SK-N-MC (cell line): ENCODE data around the gene PPARG.
A peak's percentile ranks its signal among the peaks of the same experiment; 100 is the strongest.

Source experiments
- DNase-seq: peaks from one replicate; pipeline ENCODE4 v3.0.0-alpha.2; 2011; ENCODE audit warnings: low read depth, low spot score
- H3K27ac ChIP-seq: fragments of 200-600 bp; sonication (generic); 2 replicates; pipeline ENCODE4 v1.5.1; 2016; ENCODE audit warnings: mixed run types
- H3K36me3 ChIP-seq: fragments of 200-600 bp; sonication (generic); 2 replicates; pipeline ENCODE4 v1.6.1; 2017; ENCODE audit warnings: antibody characterized with exemption, low read length, mixed read lengths; ENCODE audit not compliant: insufficient read depth
- H3K4me3 ChIP-seq: fragments of 200-600 bp; sonication (generic); 2 replicates; pipeline ENCODE4 v1.5.1; 2016
- H3K9ac ChIP-seq: fragments of 200-600 bp; sonication (generic); 2 replicates; pipeline ENCODE4 v1.8.0; 2017; ENCODE audit warnings: mixed run types, mixed read lengths; ENCODE audit not compliant: insufficient read length
- H3K9me3 ChIP-seq: fragments of 200-600 bp; sonication (generic); 2 replicates; pipeline ENCODE4 v1.6.1; 2017; ENCODE audit warnings: low read depth, mild to moderate bottlenecking, antibody characterized with exemption, low read length, moderate library complexity, mixed read lengths
- EZH2 ChIP-seq: fragments of 200-600 bp; sonication (generic); IDR thresholded peaks from one replicate; pipeline ENCODE4 v1.6.1; 2017; ENCODE audit warnings: antibody characterized with exemption
- FOXP2 ChIP-seq: optimal IDR thresholded peaks from 2 replicates; pipeline ENCODE3; 2011; ENCODE audit warnings: mild to moderate bottlenecking, moderate library complexity; ENCODE audit not compliant: insufficient read depth; ENCODE audit errors: extremely low read length, control extremely low read depth
- POLR2AphosphoS5 ChIP-seq: IDR thresholded peaks from 2 replicates; pipeline ENCODE4 v1.6.1; 2012; ENCODE audit warnings: mild to moderate bottlenecking, low read depth, low read length, borderline replicate concordance

The PPARG gene

GRCh38 chr3:12288182-12289129 is at the start of gene PPARG:
TSS of gene PPARG (plus strand) at chr3:12289070. CDS start at chr3:12379712, 90,642 bp downstream.
- no peak for TF ChIP-seq EZH2
- TF ChIP-seq POLR2AphosphoS5: no peak
- no peak for TF ChIP-seq FOXP2
- Histone ChIP-seq H3K4me3 (0 out of 2 replicates have a peak within 1 kb of the TSS, but pooled peaks have one; percentile 22), H3K9me3 (no peaks in the 10 kb centered on the region), H3K27ac (no peak within 1 kb of the TSS), H3K9ac (no peak within 1 kb of the TSS), H3K36me3 (no peaks in the 10 kb centered on the region)
- no peak for DNase-seq

GRCh38 chr3:12239301-12239700 is 49.6 kb upstream of the PPARG start:
- no peak overlapping the region for H3K4me3 ChIP-seq
- H3K9me3 ChIP-seq: no peaks in the 10 kb centered on the region
- DNase-seq: no peak
- no peak overlapping the region for H3K9ac ChIP-seq
- TF ChIP-seq EZH2 (no peak), POLR2AphosphoS5 (no peak), FOXP2 (no peak)
- no peaks in the 10 kb centered on the region for H3K36me3 ChIP-seq
- H3K27ac ChIP-seq: no peak overlapping the region

DNA sequence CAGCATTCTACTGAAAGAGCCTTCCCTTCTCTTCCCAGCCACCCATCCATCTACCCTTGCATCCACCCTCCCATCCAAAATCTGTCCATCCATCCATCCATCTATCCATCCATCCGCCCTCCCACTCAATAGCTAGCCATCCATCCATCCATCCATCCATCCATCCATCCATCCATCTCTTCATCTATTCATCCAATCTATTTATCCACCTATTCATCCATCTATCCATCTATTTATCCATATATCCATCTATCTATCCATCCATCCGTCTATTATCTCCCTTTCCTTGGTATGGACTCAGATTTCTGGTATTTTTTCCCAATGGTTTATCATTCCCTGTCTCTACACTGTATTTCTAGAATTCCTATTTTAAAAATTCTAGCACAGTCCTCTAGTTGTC is 46.1 kb upstream of the PPARG start:
- no peaks in the 10 kb centered on the region for H3K9me3 ChIP-seq
- no peak overlapping the region for H3K27ac ChIP-seq
- no peak overlapping the region for H3K4me3 ChIP-seq
- no peak for DNase-seq
- H3K9ac ChIP-seq: no peak overlapping the region
- TF ChIP-seq FOXP2: no peak
- no peak for TF ChIP-seq POLR2AphosphoS5
- TF ChIP-seq EZH2: no peak
- H3K36me3 ChIP-seq: no peaks in the 10 kb centered on the region

DNA sequence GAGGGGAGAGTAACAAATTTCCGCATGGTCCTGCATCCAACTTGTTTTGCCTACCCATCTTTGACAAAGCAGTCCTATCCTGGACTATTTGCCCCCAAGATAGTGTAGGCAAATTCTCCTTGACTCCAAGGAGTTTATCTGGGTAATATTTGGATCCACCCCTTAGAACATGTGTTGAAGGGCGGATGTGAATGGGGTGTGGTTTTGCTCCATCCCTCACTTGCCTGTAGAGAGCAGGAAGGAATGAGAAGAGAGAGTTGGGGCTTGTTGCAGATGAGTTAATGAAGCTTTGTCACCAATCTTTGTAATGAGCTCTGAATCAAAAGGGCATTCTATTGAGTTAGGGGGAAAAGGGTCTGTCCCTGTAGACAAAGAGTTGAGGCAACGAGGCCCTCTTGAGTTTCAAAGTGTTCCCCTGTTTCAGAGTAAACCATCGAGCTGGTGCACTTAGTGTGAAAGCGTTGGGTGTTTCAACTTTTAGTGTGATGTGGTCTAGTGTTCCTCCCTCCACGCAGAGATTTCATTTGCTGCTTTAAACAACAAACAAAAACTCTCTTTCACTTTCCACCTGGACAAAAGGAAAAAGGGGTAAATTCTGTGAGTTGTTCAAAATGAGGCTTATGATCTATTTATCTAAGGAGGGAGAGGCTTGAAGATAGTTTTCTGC is 42.2 kb upstream of the PPARG start:
- Histone ChIP-seq H3K9me3 (no peaks in the 10 kb centered on the region), H3K36me3 (no peaks in the 10 kb centered on the region), H3K27ac (no peak overlapping the region), H3K4me3 (no peak overlapping the region), H3K9ac (no peak overlapping the region)
- DNase-seq: no peak
- TF ChIP-seq POLR2AphosphoS5: no peak
- TF ChIP-seq EZH2: no peak
- no peak for TF ChIP-seq FOXP2

DNA sequence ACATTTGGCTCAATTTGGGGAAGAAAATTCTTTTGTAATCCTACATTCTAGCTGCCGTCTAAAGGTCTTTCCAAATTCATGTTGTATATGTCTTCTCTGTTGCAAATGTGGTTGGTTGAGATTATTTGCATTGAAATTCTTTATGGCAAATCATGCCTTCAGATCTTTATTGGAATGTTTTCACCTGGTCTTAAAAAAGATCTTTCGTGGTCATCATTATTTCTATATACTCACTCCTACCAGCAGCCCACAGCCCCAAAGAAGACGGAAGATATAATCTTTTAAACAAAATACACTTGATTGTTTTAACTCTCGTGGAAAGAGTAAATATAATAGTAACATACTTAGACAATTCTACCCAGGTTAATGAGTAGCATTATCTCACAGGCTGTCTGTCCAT is 41.5 kb upstream of the PPARG start:
- H3K36me3 ChIP-seq: no peaks in the 10 kb centered on the region
- TF ChIP-seq EZH2 (no peak), POLR2AphosphoS5 (no peak), FOXP2 (no peak)
- DNase-seq: no peak
- no peak overlapping the region for H3K4me3 ChIP-seq
- no peak overlapping the region for H3K9ac ChIP-seq
- H3K27ac ChIP-seq: no peak overlapping the region
- H3K9me3 ChIP-seq: no peaks in the 10 kb centered on the region

DNA sequence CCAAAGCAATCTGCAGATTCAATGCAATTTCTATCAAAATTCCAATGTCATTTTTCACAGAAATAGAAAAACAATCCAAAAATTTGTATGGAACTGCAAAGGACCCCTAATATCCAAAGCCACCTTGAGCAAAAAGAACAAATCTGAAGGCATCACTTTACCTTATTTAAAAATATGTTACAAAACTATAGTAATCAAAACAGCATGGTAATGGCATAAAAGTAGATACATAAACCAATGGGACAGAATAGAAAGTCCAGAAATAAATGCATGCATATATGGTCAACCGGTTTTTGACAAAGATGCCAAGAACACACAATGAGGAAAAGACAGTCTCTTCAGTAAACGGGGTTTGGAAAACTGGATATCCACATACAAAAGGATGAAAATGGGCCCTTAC is 39.4 kb upstream of the PPARG start:
- H3K27ac ChIP-seq: no peak overlapping the region
- no peak overlapping the region for H3K9ac ChIP-seq
- H3K4me3 ChIP-seq: no peak overlapping the region
- no peaks in the 10 kb centered on the region for H3K36me3 ChIP-seq
- no peak for DNase-seq
- no peaks in the 10 kb centered on the region for H3K9me3 ChIP-seq
- TF ChIP-seq EZH2 (no peak), POLR2AphosphoS5 (no peak), FOXP2 (no peak)

DNA sequence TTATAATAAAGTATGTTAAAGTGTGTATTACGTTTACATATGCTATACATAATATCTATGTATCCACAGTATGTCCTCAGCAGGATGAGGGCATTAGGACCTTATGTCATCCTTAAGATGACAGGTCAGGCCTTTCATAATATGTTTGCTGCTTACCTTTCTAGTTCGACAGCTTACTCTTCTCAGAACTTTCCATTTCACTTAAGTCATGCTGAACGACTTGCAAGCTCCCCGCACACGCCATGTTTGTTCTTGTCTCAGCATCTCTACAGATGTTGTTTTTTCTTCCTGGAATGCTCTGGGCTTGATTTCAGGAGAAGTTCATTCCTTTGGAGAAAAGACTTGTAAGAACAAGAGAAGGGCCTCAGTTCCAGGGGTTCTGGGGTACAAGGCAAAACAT is 36.0 kb upstream of the PPARG start:
- H3K9me3 ChIP-seq: no peaks in the 10 kb centered on the region
- no peak overlapping the region for H3K4me3 ChIP-seq
- no peak for DNase-seq
- H3K27ac ChIP-seq: no peak overlapping the region
- no peaks in the 10 kb centered on the region for H3K36me3 ChIP-seq
- TF ChIP-seq EZH2: no peak
- TF ChIP-seq POLR2AphosphoS5: no peak
- no peak for TF ChIP-seq FOXP2
- H3K9ac ChIP-seq: no peak overlapping the region

DNA sequence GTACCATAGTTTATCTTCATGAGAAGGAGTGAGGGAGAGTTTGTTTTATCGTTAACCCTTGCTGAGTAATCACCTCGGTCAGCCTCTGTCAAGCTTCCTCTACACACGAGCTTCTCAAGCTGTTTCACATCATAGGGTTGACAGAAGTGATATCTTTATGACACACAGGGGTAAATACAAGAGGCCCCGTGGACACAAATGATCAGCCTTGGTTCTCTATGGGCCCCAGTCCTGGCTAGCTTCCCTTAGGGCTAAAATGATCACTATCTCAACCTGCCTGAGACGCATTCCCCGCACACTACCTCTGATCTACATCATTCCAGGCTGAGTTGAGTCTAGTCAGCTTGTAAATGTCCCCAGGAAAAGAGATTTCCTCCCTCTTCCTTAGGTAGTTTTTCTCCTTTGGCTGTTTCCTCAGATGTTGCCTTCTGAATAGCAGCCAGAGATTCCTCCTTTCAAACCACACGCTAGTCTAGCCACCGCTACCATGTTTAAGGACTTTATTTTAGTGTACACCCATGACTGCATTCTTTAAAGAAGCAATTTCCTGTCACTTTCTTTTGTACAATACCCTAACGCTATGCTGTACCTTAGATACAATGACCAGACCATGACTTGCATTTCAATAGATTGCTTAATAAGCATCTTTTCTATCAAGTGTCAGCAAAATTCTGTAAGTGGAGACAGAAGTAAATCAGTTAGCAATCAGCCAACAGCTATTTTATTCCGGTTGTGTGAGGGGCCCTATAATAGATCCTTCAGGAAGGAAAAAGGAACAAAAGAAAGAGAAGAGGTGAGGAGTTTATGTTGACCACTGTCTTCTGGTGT is 35.1 kb upstream of the PPARG start:
- DNase-seq: no peak
- Histone ChIP-seq H3K36me3 (no peaks in the 10 kb centered on the region), H3K4me3 (no peak overlapping the region), H3K27ac (no peak overlapping the region), H3K9ac (no peak overlapping the region), H3K9me3 (no peaks in the 10 kb centered on the region)
- no peak for TF ChIP-seq FOXP2
